ENCODE data around the gene SLC25A3. TPM values are rescaled to one million over a fixed set of nuclear protein-coding genes. Genes with fewer than 3 reads are reported as not detected.
A peak's percentile ranks its signal among the peaks of the same experiment; 100 is the strongest.

Gene SLC25A3
- polyA plus RNA-seq, 3 donors = 325 to 453 (median 342) TPM

DNA sequence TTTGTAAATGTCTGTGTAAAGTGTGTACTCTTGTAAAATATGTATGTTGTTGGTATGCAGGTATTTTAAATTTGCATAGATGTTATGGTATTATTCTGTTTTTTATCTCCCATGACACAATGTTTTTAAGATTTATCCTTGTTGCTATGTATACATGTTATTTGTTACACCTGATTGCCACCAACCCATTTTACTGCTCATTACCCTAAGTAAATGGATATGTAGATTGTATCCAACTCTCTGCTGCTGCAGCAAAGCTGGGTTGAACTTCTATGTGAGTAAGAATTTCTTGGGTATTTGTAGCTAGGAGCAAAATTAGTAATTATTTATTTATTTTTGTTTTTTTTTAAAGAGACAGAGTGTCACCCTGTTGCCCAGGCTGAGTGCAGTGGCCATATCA, 57.8 kb downstream of the SLC25A3 start:
- peaks cover 89% of the 10 kb centered on the region for H4K20me1 ChIP-seq (ENCODE audit: insufficient read depth, low read length)
- no peaks in the 10 kb centered on the region for H3K27me3 Mint-ChIP-seq (ENCODE audit: low read depth in 3 of 3)
- no peak overlapping the region for H3K4me3 ChIP-seq (replicated peaks in 1 of 3; ENCODE audit: low read depth in 2 of 3, low read length in 3 of 3)
- no peaks in the 10 kb centered on the region for H3K9me3 Mint-ChIP-seq
- no peaks in the 10 kb centered on the region for H3K9me3 ChIP-seq (replicated peaks in 1 of 2; ENCODE audit: control insufficient read depth in 1 of 2, insufficient read depth in 1 of 2, low read length in 2 of 2)
- no peak overlapping the region for H3K4me3 Mint-ChIP-seq
- no peak overlapping the region for H3K27ac Mint-ChIP-seq
- H3K36me3 ChIP-seq (replicated peaks in 1 of 2; ENCODE audit: control insufficient read depth in 1 of 2, insufficient read depth in 2 of 2, low read length in 2 of 2) = peaks cover 58 to 75% of the 10 kb centered on the region in 2 donors
- peaks cover 91% of the 10 kb centered on the region for H3K79me2 ChIP-seq (ENCODE audit: insufficient read depth, low read length)
- no peak overlapping the region for H2AFZ ChIP-seq (ENCODE audit: insufficient read depth, low read depth, low read length, poor library complexity, severe bottlenecking)
- TF ChIP-seq, protein P1, sequence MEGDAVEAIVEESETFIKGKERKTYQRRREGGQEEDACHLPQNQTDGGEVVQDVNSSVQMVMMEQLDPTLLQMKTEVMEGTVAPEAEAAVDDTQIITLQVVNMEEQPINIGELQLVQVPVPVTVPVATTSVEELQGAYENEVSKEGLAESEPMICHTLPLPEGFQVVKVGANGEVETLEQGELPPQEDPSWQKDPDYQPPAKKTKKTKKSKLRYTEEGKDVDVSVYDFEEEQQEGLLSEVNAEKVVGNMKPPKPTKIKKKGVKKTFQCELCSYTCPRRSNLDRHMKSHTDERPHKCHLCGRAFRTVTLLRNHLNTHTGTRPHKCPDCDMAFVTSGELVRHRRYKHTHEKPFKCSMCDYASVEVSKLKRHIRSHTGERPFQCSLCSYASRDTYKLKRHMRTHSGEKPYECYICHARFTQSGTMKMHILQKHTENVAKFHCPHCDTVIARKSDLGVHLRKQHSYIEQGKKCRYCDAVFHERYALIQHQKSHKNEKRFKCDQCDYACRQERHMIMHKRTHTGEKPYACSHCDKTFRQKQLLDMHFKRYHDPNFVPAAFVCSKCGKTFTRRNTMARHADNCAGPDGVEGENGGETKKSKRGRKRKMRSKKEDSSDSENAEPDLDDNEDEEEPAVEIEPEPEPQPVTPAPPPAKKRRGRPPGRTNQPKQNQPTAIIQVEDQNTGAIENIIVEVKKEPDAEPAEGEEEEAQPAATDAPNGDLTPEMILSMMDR (IDR thresholded peaks at IDR 0.05) = no peak
- peaks cover 48 to 66% of the 10 kb centered on the region in 2 donors for H3K36me3 Mint-ChIP-seq
- peaks cover 18 to 20% of the 10 kb centered on the region in 2 donors for H3K4me1 ChIP-seq (ENCODE audit: control insufficient read depth in 1 of 2, insufficient read depth in 2 of 2, low read length in 2 of 2)
- H3K9ac ChIP-seq (ENCODE audit: insufficient read depth, low read length, poor library complexity, severe bottlenecking) = no peak overlapping the region
- H3K4me2 ChIP-seq (replicated peaks; ENCODE audit: extremely low read depth, low read length, poor library complexity, severe bottlenecking) = no peak overlapping the region
- DNase-seq = no peak
- H3K4me1 Mint-ChIP-seq = peaks cover 31% of the 10 kb centered on the region
- H3K27me3 ChIP-seq (ENCODE audit: control insufficient read depth in 2 of 2, insufficient read depth in 2 of 2, low read length in 2 of 2) = no peaks in the 10 kb centered on the region
- intact Hi-C loops (cut with micrococcal nuclease) = loop anchor here (5.0 to 10.0 kb wide), 2 partner anchors 84 to 117 kb away; no protein-coding TSS in a partner anchor
- no peak overlapping the region for H3K27ac ChIP-seq (ENCODE audit: low read depth in 1 of 2, low read length in 2 of 2)

DNA sequence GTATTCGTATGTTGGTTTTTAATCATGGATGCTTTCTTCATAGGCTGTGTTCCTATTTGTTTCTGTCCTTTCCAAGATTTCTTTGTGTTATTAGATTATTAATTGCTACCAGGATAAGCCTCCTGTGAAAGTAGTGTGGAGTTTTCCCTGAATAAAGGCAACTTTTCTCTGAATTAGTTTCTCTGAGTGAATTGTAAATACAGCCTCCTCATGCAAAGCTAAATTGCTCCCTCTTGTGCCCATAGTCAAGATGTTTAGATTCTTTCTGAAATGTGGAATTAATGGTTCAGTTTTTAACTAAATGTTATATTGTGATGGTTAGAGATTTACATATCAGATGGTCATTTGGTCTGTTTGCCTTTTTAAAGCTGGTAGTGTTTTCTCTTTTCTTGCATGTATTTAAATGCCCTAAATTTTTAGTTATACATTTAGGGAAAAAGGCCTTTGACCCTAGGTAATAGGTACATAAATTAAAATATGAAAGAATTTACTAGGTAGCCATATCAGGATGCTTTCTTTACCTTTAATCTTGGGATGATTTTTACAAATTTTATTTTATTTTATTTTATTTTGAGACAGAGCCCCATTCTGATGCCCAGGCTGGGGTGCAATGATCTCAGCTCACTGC, 60.5 kb downstream of the SLC25A3 start:
- Mint-ChIP-seq H3K4me1 (peaks cover 12% of the 10 kb centered on the region), H3K4me3 (no peak overlapping the region), H3K27ac (peak overlapping the region in 2 of 7 donors; percentile 27 to 75), H3K36me3 (peaks cover 58 to 78% of the 10 kb centered on the region in 2 donors), H3K27me3 (ENCODE audit: low read depth in 3 of 3) (peaks cover 0 to 1% (median 0%) of the 10 kb centered on the region in 3 donors), H3K9me3 (no peaks in the 10 kb centered on the region)
- Histone ChIP-seq H3K27me3 (ENCODE audit: control insufficient read depth in 2 of 2, insufficient read depth in 2 of 2, low read length in 2 of 2) (no peaks in the 10 kb centered on the region), H3K9me3 (replicated peaks in 1 of 2; ENCODE audit: control insufficient read depth in 1 of 2, insufficient read depth in 1 of 2, low read length in 2 of 2) (no peaks in the 10 kb centered on the region), H4K20me1 (ENCODE audit: insufficient read depth, low read length) (peaks cover 89% of the 10 kb centered on the region), H3K79me2 (ENCODE audit: insufficient read depth, low read length) (peaks cover 91% of the 10 kb centered on the region), H3K4me1 (ENCODE audit: control insufficient read depth in 1 of 2, insufficient read depth in 2 of 2, low read length in 2 of 2) (no peaks in the 10 kb centered on the region), H3K9ac (ENCODE audit: insufficient read depth, low read length, poor library complexity, severe bottlenecking) (no peak overlapping the region), H3K36me3 (replicated peaks in 1 of 2; ENCODE audit: control insufficient read depth in 1 of 2, insufficient read depth in 2 of 2, low read length in 2 of 2) (peaks cover 76 to 85% of the 10 kb centered on the region in 2 donors), H2AFZ (ENCODE audit: insufficient read depth, low read depth, low read length, poor library complexity, severe bottlenecking) (no peak overlapping the region), H3K27ac (ENCODE audit: low read depth in 1 of 2, low read length in 2 of 2) (no peak overlapping the region), H3K4me2 (replicated peaks; ENCODE audit: extremely low read depth, low read length, poor library complexity, severe bottlenecking) (no peak overlapping the region), H3K4me3 (replicated peaks in 1 of 3; ENCODE audit: low read depth in 2 of 3, low read length in 3 of 3) (no peak overlapping the region)
- intact Hi-C loops (cut with micrococcal nuclease) = loop anchor here (5.0 to 10.0 kb wide), 2 partner anchors 87 to 119 kb away; no protein-coding TSS in a partner anchor
- peak; percentile 32 to 68 (median 48) for DNase-seq
- TF ChIP-seq, protein P1 (IDR thresholded peaks at IDR 0.05) = peak; percentile 71
- WGBS (ENCODE audit: insufficient coverage) = no CpG with 5 or more reads among the region's 1 CpG

Small RNA genes lying within 50 kb of the gene (small RNA-seq; reads per million reads assigned to genes)
- gene SNORA53 (ENCODE audit: insufficient read length, low read depth) = 344 reads per million, percentile 98 among the genes with 10 or more reads in this experiment

Other genes starting within 250 kb of the SLC25A3 start
- gene TMPO, start 78.1 kb upstream of the SLC25A3 start, polyA plus RNA-seq = 10 to 100 TPM; 35.7 to 67.3 (median 52.1) TPM
- gene IKBIP, start 51.1 kb downstream of the SLC25A3 start, polyA plus RNA-seq = 10 to 100 TPM in 2 of 3 donors, 1 to 10 TPM in 1; 4.6 to 22.1 (median 18.4) TPM
- 10 to 100 TPM; 29.5 to 36.7 (median 30.0) TPM for gene APAF1, start 51.6 kb downstream of the SLC25A3 start, polyA plus RNA-seq

Measured in CD14-positive monocyte (primary cell).